Measurements from ENCODE around the gene EEF1A2. TPM values are rescaled to one million over a fixed set of nuclear protein-coding genes. Genes with fewer than 3 reads are reported as not detected.

Gene EEF1A2
- total and polyA plus RNA-seq, 7 experiments from 2014 or later: 0.08 to 1.5 (median 0.53) TPM; not detected in 2

GRCh38 chr20:63495741-63496595 lies 2.9 kb downstream of the EEF1A2 start:
- CTCF ChIA-PET: interaction anchor here (0.7 to 1.9 kb wide), 6 partner anchors 22 to 773 kb away, joined by 3 to 8 read pairs (median 3); partner anchors contain the start of gene PPDPF
- Mint-ChIP-seq H3K27ac (no peak overlapping the region), H3K36me3 (no peaks in the 10 kb centered on the region), H3K4me1 (peaks cover 0 to 4% (median 0%) of the 10 kb centered on the region in 7 donors), H3K4me3 (peak overlapping the region; percentile 41 to 75 (median 66)), H3K9me3 (peaks cover 0 to 12% (median 0%) of the 10 kb centered on the region in 11 donors), H3K27me3 (peaks cover 0 to 28% (median 8%) of the 10 kb centered on the region in 5 donors)
- H3K27me3 ChIP-seq (ENCODE audit: control insufficient read depth in 2 of 2, insufficient read depth in 2 of 2, low read length in 2 of 2): no peaks in the 10 kb centered on the region
- ATAC-seq: peak; percentile 72
- H3K4me3 ChIP-seq (ENCODE audit: low read length): no peak overlapping the region
- no peak overlapping the region for H3K27ac ChIP-seq (ENCODE audit: low read depth, low read length)
- POLR2A ChIA-PET: interaction anchor here (1.1 to 1.9 kb wide), 2 partner anchors 25 to 42 kb away, joined by 4 to 22 read pairs; partner anchors contain the start of genes PPDPF and PTK6
- H3K9me3 ChIP-seq (ENCODE audit: control insufficient read depth in 2 of 3, low read length in 3 of 3): no peaks in the 10 kb centered on the region
- peaks cover 0 to 2% of the 10 kb centered on the region in 2 donors for H3K4me1 ChIP-seq (ENCODE audit: control insufficient read depth in 2 of 2, insufficient read depth in 2 of 2, low read length in 2 of 2)
- H3K36me3 ChIP-seq (ENCODE audit: control insufficient read depth in 2 of 3, insufficient read depth in 3 of 3, low read length in 3 of 3): no peaks in the 10 kb centered on the region
- intact Hi-C loops (cut with micrococcal nuclease): loop anchor here (1.0 to 2.0 kb wide), 4 partner anchors 24 to 369 kb away; partner anchors contain the start of genes PPDPF (in 2 of the 2), PTK6 (in 1 of the 2) and TPD52L2 (in 1 of the 2)
- peak; percentile 43 to 82 (median 71) for DNase-seq

- H3K4me3 Mint-ChIP-seq: no peak overlapping the region
- Histone ChIP-seq H3K4me1 (ENCODE audit: control insufficient read depth in 2 of 2, insufficient read depth in 2 of 2, low read length in 2 of 2) (peaks cover 0 to 2% of the 10 kb centered on the region in 2 donors), H3K27me3 (ENCODE audit: control insufficient read depth in 2 of 2, insufficient read depth in 2 of 2, low read length in 2 of 2) (no peaks in the 10 kb centered on the region), H3K36me3 (ENCODE audit: control insufficient read depth in 2 of 3, insufficient read depth in 3 of 3, low read length in 3 of 3) (no peaks in the 10 kb centered on the region), H3K4me3 (ENCODE audit: low read length) (no peak overlapping the region), H3K27ac (ENCODE audit: low read depth, low read length) (no peak overlapping the region), H3K9me3 (ENCODE audit: control insufficient read depth in 2 of 3, low read length in 3 of 3) (no peaks in the 10 kb centered on the region)
- no peak for DNase-seq
- ATAC-seq: no peak
- POLR2A ChIA-PET: no interaction called here
- peaks cover 0 to 4% (median 0%) of the 10 kb centered on the region in 7 donors for H3K4me1 Mint-ChIP-seq
- no peaks in the 10 kb centered on the region for H3K36me3 Mint-ChIP-seq
- CTCF ChIA-PET: interaction anchor here (1.0 to 1.9 kb wide), 2 partner anchors 24 to 26 kb away, joined by 3 to 8 read pairs; partner anchors contain the start of gene PPDPF
- H3K9me3 Mint-ChIP-seq: peaks cover 0 to 12% (median 0%) of the 10 kb centered on the region in 11 donors
- H3K27me3 Mint-ChIP-seq: peaks cover 0 to 23% (median 8%) of the 10 kb centered on the region in 5 donors
- intact Hi-C loops (cut with micrococcal nuclease): no loop called here
- no peak overlapping the region for H3K27ac Mint-ChIP-seq
These were observed 3.6 kb downstream of the EEF1A2 start for GRCh38 chr20:63495167-63495720.

GRCh38 chr20:63494420-63495166 lies 4.3 kb downstream of the EEF1A2 start:
- Mint-ChIP-seq H3K9me3 (peaks cover 0 to 12% (median 0%) of the 10 kb centered on the region in 11 donors), H3K36me3 (no peaks in the 10 kb centered on the region), H3K27me3 (peaks cover 0 to 23% (median 12%) of the 10 kb centered on the region in 5 donors), H3K4me3 (no peak overlapping the region), H3K27ac (no peak overlapping the region), H3K4me1 (peaks cover 0 to 4% (median 0%) of the 10 kb centered on the region in 7 donors)
- H3K9me3 ChIP-seq (ENCODE audit: control insufficient read depth in 2 of 3, low read length in 3 of 3): no peaks in the 10 kb centered on the region
- POLR2A ChIA-PET: no interaction called here
- no peak overlapping the region for H3K27ac ChIP-seq (ENCODE audit: low read depth, low read length)
- no peak for ATAC-seq
- H3K27me3 ChIP-seq (ENCODE audit: control insufficient read depth in 2 of 2, insufficient read depth in 2 of 2, low read length in 2 of 2): no peaks in the 10 kb centered on the region
- intact Hi-C loops (cut with micrococcal nuclease): no loop called here
- CTCF ChIA-PET: no interaction called here
- H3K36me3 ChIP-seq (ENCODE audit: control insufficient read depth in 2 of 3, insufficient read depth in 3 of 3, low read length in 3 of 3): no peaks in the 10 kb centered on the region
- H3K4me3 ChIP-seq (ENCODE audit: low read length): no peak overlapping the region
- no peak for DNase-seq
- peaks cover 0 to 2% of the 10 kb centered on the region in 2 donors for H3K4me1 ChIP-seq (ENCODE audit: control insufficient read depth in 2 of 2, insufficient read depth in 2 of 2, low read length in 2 of 2)

- POLR2A ChIA-PET: no interaction called here
- Histone ChIP-seq H3K27ac (ENCODE audit: low read depth, low read length) (no peak overlapping the region), H3K4me3 (ENCODE audit: low read length) (no peak overlapping the region), H3K36me3 (ENCODE audit: control insufficient read depth in 2 of 3, insufficient read depth in 3 of 3, low read length in 3 of 3) (no peaks in the 10 kb centered on the region), H3K27me3 (ENCODE audit: control insufficient read depth in 2 of 2, insufficient read depth in 2 of 2, low read length in 2 of 2) (no peaks in the 10 kb centered on the region), H3K4me1 (ENCODE audit: control insufficient read depth in 2 of 2, insufficient read depth in 2 of 2, low read length in 2 of 2) (peaks cover 0 to 2% of the 10 kb centered on the region in 2 donors), H3K9me3 (ENCODE audit: control insufficient read depth in 2 of 3, low read length in 3 of 3) (no peaks in the 10 kb centered on the region)
- peaks cover 0 to 4% (median 0%) of the 10 kb centered on the region in 7 donors for H3K4me1 Mint-ChIP-seq
- peaks cover 0 to 27% (median 17%) of the 10 kb centered on the region in 5 donors for H3K27me3 Mint-ChIP-seq
- ATAC-seq (no peak), DNase-seq (no peak)
- CTCF ChIA-PET: interaction anchor here (1.0 kb wide), 1 partner anchor 9 kb away, joined by 6 read pairs; no protein-coding TSS in a partner anchor
- intact Hi-C loops (cut with micrococcal nuclease): no loop called here
- no peaks in the 10 kb centered on the region for H3K36me3 Mint-ChIP-seq
- no peak overlapping the region for H3K27ac Mint-ChIP-seq
- H3K9me3 Mint-ChIP-seq: peaks cover 0 to 12% (median 0%) of the 10 kb centered on the region in 11 donors
- H3K4me3 Mint-ChIP-seq: no peak overlapping the region
These were observed 4.8 kb downstream of the EEF1A2 start for GRCh38 chr20:63494084-63494419.

- ChIA-PET POLR2A (no interaction called here), CTCF (interaction anchor here (1.0 kb wide), 1 partner anchor 10 kb away, joined by 6 read pairs; no protein-coding TSS in a partner anchor)
- Histone ChIP-seq H3K4me3 (ENCODE audit: low read length) (no peak overlapping the region), H3K4me1 (ENCODE audit: control insufficient read depth in 2 of 2, insufficient read depth in 2 of 2, low read length in 2 of 2) (peaks cover 0 to 2% of the 10 kb centered on the region in 2 donors), H3K27me3 (ENCODE audit: control insufficient read depth in 2 of 2, insufficient read depth in 2 of 2, low read length in 2 of 2) (no peaks in the 10 kb centered on the region), H3K36me3 (ENCODE audit: control insufficient read depth in 2 of 3, insufficient read depth in 3 of 3, low read length in 3 of 3) (no peaks in the 10 kb centered on the region), H3K9me3 (ENCODE audit: control insufficient read depth in 2 of 3, low read length in 3 of 3) (no peaks in the 10 kb centered on the region), H3K27ac (ENCODE audit: low read depth, low read length) (no peak overlapping the region)
- ATAC-seq (no peak), DNase-seq (no peak)
- Mint-ChIP-seq H3K27ac (no peak overlapping the region), H3K4me1 (peaks cover 0 to 4% (median 0%) of the 10 kb centered on the region in 7 donors), H3K9me3 (peaks cover 0 to 12% (median 0%) of the 10 kb centered on the region in 11 donors), H3K36me3 (no peaks in the 10 kb centered on the region), H3K27me3 (peaks cover 0 to 27% (median 17%) of the 10 kb centered on the region in 5 donors), H3K4me3 (no peak overlapping the region)
- intact Hi-C loops (cut with micrococcal nuclease): no loop called here
These were observed 5.3 kb downstream of the EEF1A2 start for GRCh38 chr20:63493563-63494020.

GRCh38 chr20:63492982-63493381 lies 5.9 kb downstream of the EEF1A2 start:
- POLR2A ChIA-PET: no interaction called here
- Histone ChIP-seq H3K27ac (ENCODE audit: low read depth, low read length) (no peak overlapping the region), H3K27me3 (ENCODE audit: control insufficient read depth in 2 of 2, insufficient read depth in 2 of 2, low read length in 2 of 2) (no peaks in the 10 kb centered on the region)

More at GRCh38 chr20:63492982-63493381, 5.9 kb downstream of the EEF1A2 start:
- CTCF ChIA-PET: no interaction called here
- Histone ChIP-seq H3K9me3 (ENCODE audit: control insufficient read depth in 2 of 3, low read length in 3 of 3) (no peaks in the 10 kb centered on the region), H3K4me1 (ENCODE audit: control insufficient read depth in 2 of 2, insufficient read depth in 2 of 2, low read length in 2 of 2) (peaks cover 0 to 2% of the 10 kb centered on the region in 2 donors), H3K4me3 (ENCODE audit: low read length) (no peak overlapping the region), H3K36me3 (ENCODE audit: control insufficient read depth in 2 of 3, insufficient read depth in 3 of 3, low read length in 3 of 3) (no peaks in the 10 kb centered on the region)
- no peak overlapping the region for H3K4me3 Mint-ChIP-seq
- intact Hi-C loops (cut with micrococcal nuclease): no loop called here
- H3K27me3 Mint-ChIP-seq: peaks cover 0 to 27% (median 17%) of the 10 kb centered on the region in 5 donors
- H3K36me3 Mint-ChIP-seq: no peaks in the 10 kb centered on the region
- DNase-seq (no peak), ATAC-seq (no peak)
- H3K9me3 Mint-ChIP-seq: peaks cover 0 to 12% (median 0%) of the 10 kb centered on the region in 11 donors
- H3K27ac Mint-ChIP-seq: peak overlapping the region in 1 of 9 donors; percentile 24
- H3K4me1 Mint-ChIP-seq: peaks cover 0 to 4% (median 0%) of the 10 kb centered on the region in 7 donors
